Astrocyte (in vitro differentiated cells and primary cell): ENCODE data around the gene TNP2.

Source experiments
- EZH2 ChIP-seq: IDR thresholded peaks from 2 replicates; pipeline ENCODE4 v1.6.1; 2012; ENCODE audit warnings: mild to moderate bottlenecking, low read length, inconsistent platforms; ENCODE audit not compliant: insufficient read depth
- TF ChIP-seq, protein P1 (sequence below): IDR thresholded peaks from 2 replicates; pipeline ENCODE4 v1.5.1; 2011; ENCODE audit warnings: low read depth, mild to moderate bottlenecking, inconsistent platforms, low read length, moderate library complexity; ENCODE audit not compliant: insufficient read depth

DNA sequence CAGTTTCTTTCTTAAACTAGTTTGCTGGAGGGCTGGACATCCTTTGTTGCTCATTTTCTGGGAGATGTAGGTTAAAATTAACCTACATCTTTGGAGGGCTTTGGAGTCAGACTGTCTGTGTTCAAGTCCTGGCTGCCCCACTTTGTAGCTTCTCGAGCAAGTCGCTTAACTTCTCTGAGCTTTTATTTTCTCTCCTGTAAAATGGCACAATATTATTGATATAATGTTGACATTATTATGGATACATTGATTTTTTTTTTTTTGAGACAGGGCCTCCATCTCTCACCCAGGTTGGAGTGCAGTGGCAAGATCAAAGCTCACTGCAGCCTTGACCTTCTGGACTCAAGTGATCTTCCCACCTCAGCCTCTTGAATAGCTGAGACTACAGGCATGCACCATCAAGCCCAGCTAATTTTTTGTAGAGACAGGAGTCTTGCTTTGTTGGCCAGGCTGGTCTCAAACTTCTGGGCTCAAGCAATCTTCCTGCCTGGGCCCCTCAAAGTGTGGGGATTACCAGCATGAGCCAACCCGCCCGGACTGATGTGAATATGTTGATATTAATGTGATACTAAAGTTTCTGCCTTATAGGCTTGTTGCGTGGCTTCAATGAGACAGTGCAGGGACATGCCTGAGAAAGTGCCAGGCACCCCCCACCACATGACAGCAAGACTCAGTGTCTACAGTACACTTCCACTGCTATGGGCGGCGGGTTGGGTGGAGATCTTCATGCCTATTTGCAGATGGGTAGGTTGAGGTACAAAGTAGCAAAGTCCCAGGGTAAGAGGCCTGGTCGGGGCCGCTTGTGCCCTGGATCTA lies 44.6 kb upstream of the TNP2 start:
- TF ChIP-seq, protein P1, sequence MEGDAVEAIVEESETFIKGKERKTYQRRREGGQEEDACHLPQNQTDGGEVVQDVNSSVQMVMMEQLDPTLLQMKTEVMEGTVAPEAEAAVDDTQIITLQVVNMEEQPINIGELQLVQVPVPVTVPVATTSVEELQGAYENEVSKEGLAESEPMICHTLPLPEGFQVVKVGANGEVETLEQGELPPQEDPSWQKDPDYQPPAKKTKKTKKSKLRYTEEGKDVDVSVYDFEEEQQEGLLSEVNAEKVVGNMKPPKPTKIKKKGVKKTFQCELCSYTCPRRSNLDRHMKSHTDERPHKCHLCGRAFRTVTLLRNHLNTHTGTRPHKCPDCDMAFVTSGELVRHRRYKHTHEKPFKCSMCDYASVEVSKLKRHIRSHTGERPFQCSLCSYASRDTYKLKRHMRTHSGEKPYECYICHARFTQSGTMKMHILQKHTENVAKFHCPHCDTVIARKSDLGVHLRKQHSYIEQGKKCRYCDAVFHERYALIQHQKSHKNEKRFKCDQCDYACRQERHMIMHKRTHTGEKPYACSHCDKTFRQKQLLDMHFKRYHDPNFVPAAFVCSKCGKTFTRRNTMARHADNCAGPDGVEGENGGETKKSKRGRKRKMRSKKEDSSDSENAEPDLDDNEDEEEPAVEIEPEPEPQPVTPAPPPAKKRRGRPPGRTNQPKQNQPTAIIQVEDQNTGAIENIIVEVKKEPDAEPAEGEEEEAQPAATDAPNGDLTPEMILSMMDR: no peak
- no peak for TF ChIP-seq EZH2
